Progenitor cell of endocrine pancreas (in vitro differentiated cells): ENCODE data around the gene PAK1IP1. TPM values are rescaled to one million over a fixed set of nuclear protein-coding genes. Genes with fewer than 3 reads are reported as not detected.
"Not testable (repeated sequence)": the region's sequence is repeated elsewhere in the genome, so short reads cannot be mapped to it uniquely, and the experiment has no call there.

Source experiments
- DNase-seq: peaks from one replicate; pipeline ENCODE4 v3.0.0; 2021; ENCODE audit warnings: low spot score; ENCODE audit not compliant: unreplicated experiment
- H3K27ac Mint-ChIP-seq: 2 replicates; pipeline ENCODE4 v1.8.0; 2021; ENCODE audit warnings: mild to moderate bottlenecking, moderate library complexity, mixed read lengths
- H3K27me3 Mint-ChIP-seq: 2 replicates; pipeline ENCODE4 v1.8.0; 2021; ENCODE audit warnings: mixed read lengths
- H3K36me3 Mint-ChIP-seq: 2 replicates; pipeline ENCODE4 v1.8.0; 2022; ENCODE audit warnings: mixed read lengths; ENCODE audit not compliant: insufficient read depth
- H3K4me1 Mint-ChIP-seq: 2 replicates; pipeline ENCODE4 v1.8.0; 2021; ENCODE audit warnings: low read depth, mixed read lengths
- H3K4me3 Mint-ChIP-seq: 2 replicates; pipeline ENCODE4 v1.8.0; 2021; ENCODE audit warnings: low read depth, mild to moderate bottlenecking, moderate library complexity, mixed read lengths
- H3K9me3 Mint-ChIP-seq: 2 replicates; pipeline ENCODE4 v1.8.0; 2021; ENCODE audit warnings: low read depth, mixed read lengths
- CTCF ChIP-seq: fragments of 200-600 bp; sonication (generic); IDR thresholded peaks from one replicate; pipeline ENCODE4 v1.5.0; 2021; ENCODE audit warnings: antibody characterized with exemption, mild to moderate bottlenecking; ENCODE audit not compliant: unreplicated experiment
- total RNA-seq: library from RNA; stranded (reverse); gene quantifications from 2 replicates; pipeline ENCODE4 v1.2.1, GENCODE V29; 2021

The PAK1IP1 gene
- total RNA-seq, 1 donor from 2014 or later = 12.9 TPM

GRCh38 chr6:10713962-10714361 lies 19.2 kb downstream of the PAK1IP1 start:
- H3K4me3 Mint-ChIP-seq = no peak overlapping the region
- H3K4me1 Mint-ChIP-seq = no peaks in the 10 kb centered on the region
- H3K9me3 Mint-ChIP-seq = no peaks in the 10 kb centered on the region
- no peaks in the 10 kb centered on the region for H3K27me3 Mint-ChIP-seq
- H3K27ac Mint-ChIP-seq = no peak overlapping the region
- TF ChIP-seq CTCF = no peak
- DNase-seq = no peak
- H3K36me3 Mint-ChIP-seq = peaks cover 3% of the 10 kb centered on the region

- no peaks in the 10 kb centered on the region for H3K9me3 Mint-ChIP-seq
- H3K36me3 Mint-ChIP-seq = no peaks in the 10 kb centered on the region
- TF ChIP-seq CTCF = no peak
- H3K4me1 Mint-ChIP-seq = peaks cover 13% of the 10 kb centered on the region
- H3K27ac Mint-ChIP-seq = no peak overlapping the region
- no peak for DNase-seq
- H3K27me3 Mint-ChIP-seq = no peaks in the 10 kb centered on the region
- no peak overlapping the region for H3K4me3 Mint-ChIP-seq
Observed at GRCh38 chr6:10719296-10719963, 24.7 kb downstream of the PAK1IP1 start.

- H3K27ac Mint-ChIP-seq = no peak overlapping the region
Observed at GRCh38 chr6:10719964-10720264, 25.1 kb downstream of the PAK1IP1 start.

GRCh38 chr6:10720265-10720959 lies 25.6 kb downstream of the PAK1IP1 start:
- TF ChIP-seq CTCF = no peak
- Mint-ChIP-seq H3K27me3 (no peaks in the 10 kb centered on the region), H3K9me3 (no peaks in the 10 kb centered on the region), H3K36me3 (no peaks in the 10 kb centered on the region), H3K4me3 (no peak overlapping the region), H3K4me1 (peaks cover 21% of the 10 kb centered on the region), H3K27ac (no peak overlapping the region)
- no peak for DNase-seq

More at GRCh38 chr6:10719964-10720264, 25.1 kb downstream of the PAK1IP1 start:
- TF ChIP-seq CTCF = no peak
- H3K9me3 Mint-ChIP-seq = no peaks in the 10 kb centered on the region
- peaks cover 16% of the 10 kb centered on the region for H3K4me1 Mint-ChIP-seq
- no peaks in the 10 kb centered on the region for H3K27me3 Mint-ChIP-seq
- no peak overlapping the region for H3K4me3 Mint-ChIP-seq
- no peak for DNase-seq
- no peaks in the 10 kb centered on the region for H3K36me3 Mint-ChIP-seq

GRCh38 chr6:10720960-10721849 lies 26.4 kb downstream of the PAK1IP1 start:
- not testable (repeated sequence) for DNase-seq, H3K27me3 Mint-ChIP-seq, H3K27ac Mint-ChIP-seq, H3K9me3 Mint-ChIP-seq, H3K36me3 Mint-ChIP-seq
- H3K4me1 Mint-ChIP-seq = peaks cover 26% of the 10 kb centered on the region
- peak overlapping the region; percentile 86 for H3K4me3 Mint-ChIP-seq
